GM12878 (cell line): ENCODE data around the gene KCNQ1. TPM values are rescaled to one million over a fixed set of nuclear protein-coding genes. Genes with fewer than 3 reads are reported as not detected.

ENCODE experiments used
- ATAC-seq: fragments of 200-7000 bp; cut with Tn5 transposase; 3 replicates; pipeline ENCODE4 v1.9.1; 2020; ENCODE audit warnings: mild to moderate bottlenecking, moderate library complexity
- BruUV-seq: library from RNA; stranded (reverse); fragments of 400-500 nt; replicated peaks from 2 replicates; lab custom pipeline; 2021; lab: Mats Ljungman, UMichigan
- CTCF ChIA-PET: fragments of 300-600 bp; sonication (Branson Sonifier 250); formaldehyde crosslinking; extraction: SDS; loops from one replicate; lab custom pipeline; 2021; ENCODE audit warnings: inconsistent platforms; lab: Yijun Ruan, JAX
- POLR2A ChIA-PET: fragments of 350-600 bp; formaldehyde crosslinking; extraction: SDS; loops from one replicate; lab custom pipeline; 2021; ENCODE audit warnings: inconsistent platforms; lab: Charles Lee
- RAD21 ChIA-PET: fragments of 300-600 bp; sonication (Branson Sonifier 250); formaldehyde crosslinking; loops from one replicate; lab custom pipeline; 2023; ENCODE audit warnings: antibody characterized with exemption; ENCODE audit not compliant: unreplicated experiment; lab: Charles Lee
- SMC1A ChIA-PET: fragments of 300-600 bp; sonication (Branson Sonifier 250); formaldehyde crosslinking; loops from one replicate; lab custom pipeline; 2023; ENCODE audit not compliant: unreplicated experiment, uncharacterized antibody; lab: Charles Lee
- DNase-seq: peaks from one replicate; pipeline ENCODE4 v3.0.0-alpha.2; 2011; ENCODE audit warnings: low read depth, low spot score
- FAIRE-seq: peaks from 3 replicates; lab custom pipeline; 2011; peaks lifted over from hg19 to GRCh38; lab: Jason Lieb, UNC
- H2AFZ ChIP-seq: 2 replicates; pipeline ENCODE4 v1.6.0; 2011; ENCODE audit warnings: low read depth, low read length, control low read depth; ENCODE audit not compliant: control insufficient read depth
- H3K27ac ChIP-seq: 2 replicates; pipeline ENCODE4 v1.5.1; 2011; ENCODE audit warnings: control low read depth; ENCODE audit not compliant: control insufficient read depth, insufficient read depth
- H3K27me3 ChIP-seq, 2 experiments: replicated peaks in 1 of 2; 2 replicates each; pipeline versions ENCODE4 v1.6.0 to v1.6.1; 2011; ENCODE audit warnings: low read length in 1 of 2; ENCODE audit not compliant: control insufficient read depth in 2 of 2, insufficient read depth in 2 of 2
- H3K36me3 ChIP-seq, 2 experiments: 2 replicates each; pipeline ENCODE4 v1.5.1; 2011; ENCODE audit warnings: low read length in 1 of 2; ENCODE audit not compliant: control insufficient read depth in 2 of 2, insufficient read depth in 2 of 2
- H3K4me1 ChIP-seq: 2 replicates; pipeline ENCODE4 v1.6.1; 2011; ENCODE audit warnings: mild to moderate bottlenecking, low read length, moderate library complexity, mixed read lengths; ENCODE audit not compliant: control insufficient read depth, insufficient read depth
- H3K4me2 ChIP-seq: 2 replicates; pipeline ENCODE4 v1.6.0; 2011; ENCODE audit warnings: control low read depth; ENCODE audit not compliant: control insufficient read depth, insufficient read depth
- H3K4me3 ChIP-seq: fragments of 200-600 bp; sonication (generic); 2 replicates; pipeline ENCODE4 v1.5.1; 2016
- H3K79me2 ChIP-seq: 2 replicates; pipeline ENCODE4 v1.6.0; 2011; ENCODE audit warnings: low read length; ENCODE audit not compliant: control insufficient read depth, insufficient read depth
- H3K9ac ChIP-seq: 2 replicates; pipeline ENCODE4 v1.8.0; 2011; ENCODE audit warnings: low read length, control low read depth, mixed read lengths; ENCODE audit not compliant: control insufficient read depth, insufficient read depth
- H3K9me3 ChIP-seq: replicated peaks from 3 replicates; pipeline ENCODE4 v1.5.1; 2011; ENCODE audit warnings: mild to moderate bottlenecking, low read length; ENCODE audit not compliant: control insufficient read depth, insufficient read depth
- H4K20me1 ChIP-seq: 2 replicates; pipeline ENCODE4 v1.6.0; 2011; ENCODE audit not compliant: control insufficient read depth, insufficient read depth
- CREM ChIP-seq: IDR thresholded peaks from 2 replicates; pipeline ENCODE4 v1.6.1; 2014; ENCODE audit warnings: antibody characterized with exemption, low read depth
- MEF2A ChIP-seq: IDR thresholded peaks from 2 replicates; pipeline ENCODE4 v1.6.1; 2011; ENCODE audit warnings: low read depth, mild to moderate bottlenecking, low read length, moderate library complexity; ENCODE audit not compliant: insufficient read depth
- SIN3A ChIP-seq: IDR thresholded peaks from 2 replicates; pipeline ENCODE4 v1.6.1; 2012; ENCODE audit warnings: low read depth, low read length, improper control_type of control experiment
- ZNF622 ChIP-seq: fragments of 450-650 bp; IDR thresholded peaks from 2 replicates; pipeline ENCODE4 v1.6.1; 2017; ENCODE audit warnings: mild to moderate bottlenecking, inconsistent platforms
- WGBS: methylation state at CpG from one replicate; pipeline ENCODE4 v1.1.6; 2016; ENCODE audit warnings: low lambda C conversion rate; ENCODE audit not compliant: insufficient replicate concordance, insufficient coverage; ENCODE audit errors: missing lambda C conversion rate; 5-methylcytosine and 5-hydroxymethylcytosine counted together
- in situ Hi-C: fragments of 300-500 bp; cut with MboI; formaldehyde crosslinking; loops from 9 replicates; pipeline ENCODE4 v1.14.3; 2018; ENCODE audit warnings: mixed read lengths
- intact Hi-C: fragments of 100-400 bp; cut with micrococcal nuclease; formaldehyde crosslinking; loops from one replicate; pipeline ENCODE4 v1.14.2; 2022; ENCODE audit not compliant: unreplicated experiment
- polyA plus RNA-seq, 11 experiments: library from polyadenylated mRNA; depleted of rRNA in 4 of 11; unstranded in 6 of 11; stranded (reverse) in 5 of 11; fragments of >200 nt; fragmentation: Nextera tagmentation in 4 of 11; fragmentation: Illumina TruSeq in 1 of 11; extraction: Ambion mirVana in 4 of 11; extraction: Trizol in 1 of 11; gene quantifications; 1 replicate in 1 of 11; 2 replicates in 10 of 11; pipeline versions ENCODE4 v1.2.1 to v1.2.3, GENCODE V29; 2011 to 2016; ENCODE audit warnings: inconsistent platforms in 2 of 11, missing spikeins in 2 of 11, low read depth in 1 of 11
- total RNA-seq, 4 experiments: library from RNA; depleted of rRNA in 3 of 4; stranded (reverse); fragments of >200 nt in 3 of 4; fragmentation: Illumina TruSeq in 1 of 4; extraction: Trizol in 1 of 4; gene quantifications; 2 replicates each; pipeline versions ENCODE4 v1.2.1 to v1.2.3, GENCODE V29; 2013 to 2021
- TF ChIP-seq, protein P1 (sequence below): IDR thresholded peaks from 2 replicates; pipeline ENCODE4 v1.6.1; 2011; ENCODE audit warnings: low read depth, mild to moderate bottlenecking, low read length, moderate library complexity, borderline replicate concordance; ENCODE audit errors: extremely low read depth
- TF ChIP-seq, protein P2 (sequence below): IDR thresholded peaks from 2 replicates; pipeline ENCODE4 v1.6.1; 2012; ENCODE audit warnings: low read length, inconsistent platforms
- TF ChIP-seq, protein P3 (sequence below): fragments of 450-650 bp; IDR thresholded peaks from 2 replicates; pipeline ENCODE4 v1.6.1; 2017; ENCODE audit warnings: mild to moderate bottlenecking, moderate library complexity

KCNQ1 gene
- total and polyA plus RNA-seq, 10 of the 15 experiments (the other 5 are each of a cell fraction or from before 2014, with no cell fraction given), result 0.03 to 0.15 (median 0.12) TPM; not detected in 7

DNA sequence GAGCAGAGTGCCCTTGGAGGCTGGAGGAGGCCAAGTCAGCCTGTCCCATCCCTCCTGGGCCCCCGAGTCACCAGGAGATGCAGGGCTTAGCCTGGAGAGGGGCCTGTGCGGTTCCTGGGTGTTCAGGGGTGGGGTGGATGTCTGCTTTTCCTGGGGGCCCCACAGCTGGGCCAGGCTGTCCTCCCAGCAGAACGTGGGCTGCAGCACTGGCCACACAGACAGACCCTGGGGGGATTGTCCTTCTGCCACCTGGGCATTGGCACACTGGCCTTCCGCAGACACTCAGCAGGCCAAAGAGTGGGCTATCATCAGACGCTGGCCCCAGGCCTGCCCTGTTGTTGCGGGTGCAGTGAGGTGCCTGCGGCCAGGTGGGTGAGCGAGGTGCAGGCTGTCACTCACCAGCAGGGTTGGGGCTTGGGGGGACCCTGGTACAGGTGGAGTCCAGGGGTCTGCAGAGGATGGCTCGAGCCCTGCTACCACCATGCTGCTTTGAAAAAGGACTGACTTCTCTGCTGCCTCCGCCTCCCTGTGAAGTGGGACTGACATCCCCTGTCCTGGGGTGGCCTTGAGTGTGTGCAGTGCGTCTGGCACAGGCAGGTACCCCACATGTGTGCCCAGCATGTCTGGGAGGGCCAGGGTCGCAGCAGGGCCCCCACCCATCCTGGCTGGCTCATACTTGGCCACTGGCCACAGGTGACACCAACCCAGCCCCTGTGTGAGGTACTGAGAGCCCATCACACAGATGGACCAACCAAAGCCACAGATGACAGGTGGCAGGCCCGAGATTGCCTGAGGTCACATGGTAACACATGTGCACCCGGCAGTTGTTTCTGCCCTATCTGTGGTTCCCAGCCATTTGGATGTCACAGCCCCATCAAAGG is 294.0 kb downstream of the KCNQ1 start:
- CTCF ChIA-PET, result no interaction called here
- H2AFZ ChIP-seq, result no peak overlapping the region

More for the DNA sequence above, 294.0 kb downstream of the KCNQ1 start:
- Histone ChIP-seq H3K9me3 (no peaks in the 10 kb centered on the region), H3K4me3 (no peak overlapping the region), H3K4me1 (no peaks in the 10 kb centered on the region), H3K36me3 (no peaks in the 10 kb centered on the region), H3K9ac (no peak overlapping the region), H3K4me2 (no peak overlapping the region), H3K79me2 (no peaks in the 10 kb centered on the region), H4K20me1 (no peaks in the 10 kb centered on the region), H3K27ac (no peak overlapping the region), H3K27me3 (no peaks in the 10 kb centered on the region)
- DNase-seq, result no peak
- 30% methylated on average over 14 of the region's 14 CpGs for WGBS
- TF ChIP-seq SIN3A (no peak), MEF2A (no peak), ZNF622 (no peak), CREM (no peak)
- TF ChIP-seq, protein P1, sequence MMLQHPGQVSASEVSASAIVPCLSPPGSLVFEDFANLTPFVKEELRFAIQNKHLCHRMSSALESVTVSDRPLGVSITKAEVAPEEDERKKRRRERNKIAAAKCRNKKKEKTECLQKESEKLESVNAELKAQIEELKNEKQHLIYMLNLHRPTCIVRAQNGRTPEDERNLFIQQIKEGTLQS, result no peak
- TF ChIP-seq, protein P2, sequence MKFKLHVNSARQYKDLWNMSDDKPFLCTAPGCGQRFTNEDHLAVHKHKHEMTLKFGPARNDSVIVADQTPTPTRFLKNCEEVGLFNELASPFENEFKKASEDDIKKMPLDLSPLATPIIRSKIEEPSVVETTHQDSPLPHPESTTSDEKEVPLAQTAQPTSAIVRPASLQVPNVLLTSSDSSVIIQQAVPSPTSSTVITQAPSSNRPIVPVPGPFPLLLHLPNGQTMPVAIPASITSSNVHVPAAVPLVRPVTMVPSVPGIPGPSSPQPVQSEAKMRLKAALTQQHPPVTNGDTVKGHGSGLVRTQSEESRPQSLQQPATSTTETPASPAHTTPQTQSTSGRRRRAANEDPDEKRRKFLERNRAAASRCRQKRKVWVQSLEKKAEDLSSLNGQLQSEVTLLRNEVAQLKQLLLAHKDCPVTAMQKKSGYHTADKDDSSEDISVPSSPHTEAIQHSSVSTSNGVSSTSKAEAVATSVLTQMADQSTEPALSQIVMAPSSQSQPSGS, result no peak
- TF ChIP-seq, protein P3, sequence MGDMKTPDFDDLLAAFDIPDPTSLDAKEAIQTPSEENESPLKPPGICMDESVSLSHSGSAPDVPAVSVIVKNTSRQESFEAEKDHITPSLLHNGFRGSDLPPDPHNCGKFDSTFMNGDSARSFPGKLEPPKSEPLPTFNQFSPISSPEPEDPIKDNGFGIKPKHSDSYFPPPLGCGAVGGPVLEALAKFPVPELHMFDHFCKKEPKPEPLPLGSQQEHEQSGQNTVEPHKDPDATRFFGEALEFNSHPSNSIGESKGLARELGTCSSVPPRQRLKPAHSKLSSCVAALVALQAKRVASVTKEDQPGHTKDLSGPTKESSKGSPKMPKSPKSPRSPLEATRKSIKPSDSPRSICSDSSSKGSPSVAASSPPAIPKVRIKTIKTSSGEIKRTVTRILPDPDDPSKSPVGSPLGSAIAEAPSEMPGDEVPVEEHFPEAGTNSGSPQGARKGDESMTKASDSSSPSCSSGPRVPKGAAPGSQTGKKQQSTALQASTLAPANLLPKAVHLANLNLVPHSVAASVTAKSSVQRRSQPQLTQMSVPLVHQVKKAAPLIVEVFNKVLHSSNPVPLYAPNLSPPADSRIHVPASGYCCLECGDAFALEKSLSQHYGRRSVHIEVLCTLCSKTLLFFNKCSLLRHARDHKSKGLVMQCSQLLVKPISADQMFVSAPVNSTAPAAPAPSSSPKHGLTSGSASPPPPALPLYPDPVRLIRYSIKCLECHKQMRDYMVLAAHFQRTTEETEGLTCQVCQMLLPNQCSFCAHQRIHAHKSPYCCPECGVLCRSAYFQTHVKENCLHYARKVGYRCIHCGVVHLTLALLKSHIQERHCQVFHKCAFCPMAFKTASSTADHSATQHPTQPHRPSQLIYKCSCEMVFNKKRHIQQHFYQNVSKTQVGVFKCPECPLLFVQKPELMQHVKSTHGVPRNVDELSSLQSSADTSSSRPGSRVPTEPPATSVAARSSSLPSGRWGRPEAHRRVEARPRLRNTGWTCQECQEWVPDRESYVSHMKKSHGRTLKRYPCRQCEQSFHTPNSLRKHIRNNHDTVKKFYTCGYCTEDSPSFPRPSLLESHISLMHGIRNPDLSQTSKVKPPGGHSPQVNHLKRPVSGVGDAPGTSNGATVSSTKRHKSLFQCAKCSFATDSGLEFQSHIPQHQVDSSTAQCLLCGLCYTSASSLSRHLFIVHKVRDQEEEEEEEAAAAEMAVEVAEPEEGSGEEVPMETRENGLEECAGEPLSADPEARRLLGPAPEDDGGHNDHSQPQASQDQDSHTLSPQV, result no peak
- in situ Hi-C loops, result no loop called here
- intact Hi-C loops, result no loop called here
- POLR2A ChIA-PET, result no interaction called here
- ATAC-seq, result no peak
- RAD21 ChIA-PET, result no interaction called here
- no TSS peak for BruUV-seq
- no peak for FAIRE-seq
- SMC1A ChIA-PET, result no interaction called here
